Astrocyte of the spinal cord (primary cell): ENCODE results near the gene HES5.

Experiments
- DNase-seq: peaks from one replicate; pipeline ENCODE4 v3.0.0; 2011; ENCODE audit warnings: low read depth, low spot score
- H3K4me3 ChIP-seq: 2 replicates; pipeline ENCODE4 v1.5.1; 2011; ENCODE audit warnings: low read depth, mild to moderate bottlenecking, low read length, moderate library complexity
- CTCF ChIP-seq: IDR thresholded peaks from 2 replicates; pipeline ENCODE4 v1.5.1; 2012; ENCODE audit warnings: low read depth, mild to moderate bottlenecking, low read length, inconsistent platforms
- in situ Hi-C: cut with HindIII; loops from 2 replicates; pipeline ENCODE4 v1.10.0; 2017; ENCODE audit warnings: low sequenced_read_pairs

Gene HES5

GRCh38 chr1:2486041-2486440 is 44.0 kb downstream of the HES5 start:
- DNase-seq: no peak
- no peak for TF ChIP-seq CTCF
- in situ Hi-C loops: no loop called here
- no peak overlapping the region for H3K4me3 ChIP-seq

GRCh38 chr1:2483970-2484369 is 46.1 kb downstream of the HES5 start:
- in situ Hi-C loops: no loop called here
- no peak overlapping the region for H3K4me3 ChIP-seq
- no peak for DNase-seq
- no peak for TF ChIP-seq CTCF

- H3K4me3 ChIP-seq: no peak overlapping the region
- no peak for TF ChIP-seq CTCF
- DNase-seq: no peak
- in situ Hi-C loops: no loop called here
Measured at GRCh38 chr1:2483026-2483425, 47.0 kb downstream of the HES5 start.

- in situ Hi-C loops: no loop called here
- no peak for TF ChIP-seq CTCF
- no peak overlapping the region for H3K4me3 ChIP-seq
- no peak for DNase-seq
Measured at GRCh38 chr1:2482588-2482987, 47.5 kb downstream of the HES5 start.

- H3K4me3 ChIP-seq: no peak overlapping the region
- no peak for DNase-seq
- in situ Hi-C loops: no loop called here
- TF ChIP-seq CTCF: no peak
Measured at GRCh38 chr1:2481885-2482284, 48.2 kb downstream of the HES5 start.

GRCh38 chr1:2480986-2481364 is 49.1 kb downstream of the HES5 start:
- H3K4me3 ChIP-seq: no peak overlapping the region
- in situ Hi-C loops: no loop called here
- DNase-seq: no peak
- TF ChIP-seq CTCF: no peak
